ENCODE measurements around the gene LOXL1. TPM values are rescaled to one million over a fixed set of nuclear protein-coding genes. Genes with fewer than 3 reads are reported as not detected.

Gene LOXL1
- total RNA-seq, 1 donor from 2014 or later: 11.1 TPM

- H3K9me3 ChIP-seq: no peaks in the 10 kb centered on the region
- DNase-seq (no peak), ATAC-seq (no peak)
- intact Hi-C loops (cut with DNase I): no loop called here
- no peaks in the 10 kb centered on the region for H3K27me3 ChIP-seq
- H3K4me3 ChIP-seq: no peak overlapping the region
- TF ChIP-seq CTCF (IDR thresholded peaks at IDR 0.05): no peak
- H3K36me3 ChIP-seq: no peaks in the 10 kb centered on the region
- H3K27ac ChIP-seq: no peak overlapping the region
- H3K4me1 ChIP-seq: no peaks in the 10 kb centered on the region
Observed at GRCh38 chr15:73914145-73914544, 12.1 kb upstream of the LOXL1 start.

- no peak for TF ChIP-seq CTCF (IDR thresholded peaks at IDR 0.05)
- Histone ChIP-seq H3K27me3 (no peaks in the 10 kb centered on the region), H3K9me3 (no peaks in the 10 kb centered on the region), H3K36me3 (no peaks in the 10 kb centered on the region), H3K4me1 (no peaks in the 10 kb centered on the region), H3K27ac (no peak overlapping the region), H3K4me3 (no peak overlapping the region)
- intact Hi-C loops (cut with DNase I): no loop called here
- DNase-seq: no peak
- ATAC-seq: no peak
Observed at GRCh38 chr15:73915082-73915481, 11.2 kb upstream of the LOXL1 start.

GRCh38 chr15:73918784-73919183 is 7.5 kb upstream of the LOXL1 start:
- intact Hi-C loops (cut with DNase I): no loop called here
- H3K36me3 ChIP-seq: no peaks in the 10 kb centered on the region
- peaks cover 18% of the 10 kb centered on the region for H3K4me1 ChIP-seq
- DNase-seq (no peak), ATAC-seq (no peak)
- TF ChIP-seq CTCF (IDR thresholded peaks at IDR 0.05): no peak
- H3K27me3 ChIP-seq: no peaks in the 10 kb centered on the region
- no peaks in the 10 kb centered on the region for H3K9me3 ChIP-seq
- no peak overlapping the region for H3K4me3 ChIP-seq
- H3K27ac ChIP-seq: no peak overlapping the region

- Histone ChIP-seq H3K27ac (no peak overlapping the region), H3K4me3 (no peak overlapping the region), H3K27me3 (no peaks in the 10 kb centered on the region), H3K9me3 (no peaks in the 10 kb centered on the region), H3K4me1 (peaks cover 28% of the 10 kb centered on the region), H3K36me3 (no peaks in the 10 kb centered on the region)
- DNase-seq: no peak
- intact Hi-C loops (cut with DNase I): no loop called here
- ATAC-seq: no peak
- TF ChIP-seq CTCF (IDR thresholded peaks at IDR 0.05): no peak
Observed at GRCh38 chr15:73919706-73920105, 6.6 kb upstream of the LOXL1 start.

GRCh38 chr15:73921254-73921925 is 4.9 kb upstream of the LOXL1 start:
- DNase-seq (no peak), ATAC-seq (no peak)
- no peaks in the 10 kb centered on the region for H3K27me3 ChIP-seq
- no peak overlapping the region for H3K27ac ChIP-seq
- H3K9me3 ChIP-seq: no peaks in the 10 kb centered on the region
- no peak for TF ChIP-seq CTCF (IDR thresholded peaks at IDR 0.05)
- H3K4me1 ChIP-seq: peaks cover 30% of the 10 kb centered on the region
- H3K36me3 ChIP-seq: no peaks in the 10 kb centered on the region
- intact Hi-C loops (cut with DNase I): no loop called here
- H3K4me3 ChIP-seq: no peak overlapping the region

All from upper lobe of right lung (tissue), 1 donor.